ENCODE results near the gene LIM2.

GRCh38 chr19:51422053-51422448 is 34.3 kb upstream of the LIM2 start:
- TF ChIP-seq CTCF (IDR thresholded peaks at IDR 0.05 in 4 of 5, conservative IDR thresholded peaks at IDR 0.05 in 1 of 5): peak; percentile 44 to 61 (median 50)
- no peak for TF ChIP-seq POLR2A (IDR thresholded peaks at IDR 0.05)
